Tibial artery (tissue), 4 donors: Measurements from ENCODE around the gene NACC1.

Experiments
- DNase-seq, 2 donors: peaks; one replicate each; pipeline ENCODE4 v3.0.0-alpha.2; 2019
- H3K27ac ChIP-seq, 2 donors: fragments of 200-600 bp; sonication (generic) in 1 of 2; 1 replicate in 1 of 2; 2 replicates in 1 of 2; pipeline ENCODE4 v1.5.1; 2018 to 2019; ENCODE audit warnings: mild to moderate bottlenecking in 1 of 2
- H3K27me3 ChIP-seq, 2 donors: fragments of 200-600 bp; sonication (generic) in 1 of 2; one replicate each; pipeline versions ENCODE4 v1.5.1 to v1.6.0; 2016 to 2019
- H3K36me3 ChIP-seq, 3 donors: fragments of 200-600 bp; sonication (generic) in 2 of 3; one replicate each; pipeline ENCODE4 v1.5.1; 2016 to 2019; ENCODE audit warnings: mild to moderate bottlenecking in 2 of 3
- H3K4me1 ChIP-seq, 4 donors: fragments of 200-600 bp; sonication (generic) in 2 of 4; 1 replicate in 3 of 4; 2 replicates in 1 of 4; pipeline ENCODE4 v1.5.1; 2016 to 2019
- H3K4me3 ChIP-seq, 2 donors: fragments of 200-600 bp; sonication (generic) in 1 of 2; 1 replicate in 1 of 2; 2 replicates in 1 of 2; pipeline ENCODE4 v1.5.1; 2018 to 2019; ENCODE audit warnings: mild to moderate bottlenecking in 2 of 2
- H3K9me3 ChIP-seq, 3 donors: fragments of 200-600 bp; sonication (generic) in 1 of 3; one replicate each; pipeline ENCODE4 v1.5.1; 2016 to 2019
- intact Hi-C: fragments of 100-400 bp; cut with DNase I; formaldehyde crosslinking; loops from one replicate; pipeline ENCODE4 v1.15.0; 2023; ENCODE audit warnings: low total_unique reads
- TF ChIP-seq, protein P1 (sequence below), 2 experiments: fragments of 200-600 bp in 1 of 2; fragments of 450-650 bp in 1 of 2; IDR thresholded peaks; one replicate each; pipeline ENCODE4 v1.5.1; 2017 to 2019; ENCODE audit warnings: antibody characterized with exemption in 2 of 2, mild to moderate bottlenecking in 1 of 2, moderate library complexity in 1 of 2

The NACC1 gene

DNA sequence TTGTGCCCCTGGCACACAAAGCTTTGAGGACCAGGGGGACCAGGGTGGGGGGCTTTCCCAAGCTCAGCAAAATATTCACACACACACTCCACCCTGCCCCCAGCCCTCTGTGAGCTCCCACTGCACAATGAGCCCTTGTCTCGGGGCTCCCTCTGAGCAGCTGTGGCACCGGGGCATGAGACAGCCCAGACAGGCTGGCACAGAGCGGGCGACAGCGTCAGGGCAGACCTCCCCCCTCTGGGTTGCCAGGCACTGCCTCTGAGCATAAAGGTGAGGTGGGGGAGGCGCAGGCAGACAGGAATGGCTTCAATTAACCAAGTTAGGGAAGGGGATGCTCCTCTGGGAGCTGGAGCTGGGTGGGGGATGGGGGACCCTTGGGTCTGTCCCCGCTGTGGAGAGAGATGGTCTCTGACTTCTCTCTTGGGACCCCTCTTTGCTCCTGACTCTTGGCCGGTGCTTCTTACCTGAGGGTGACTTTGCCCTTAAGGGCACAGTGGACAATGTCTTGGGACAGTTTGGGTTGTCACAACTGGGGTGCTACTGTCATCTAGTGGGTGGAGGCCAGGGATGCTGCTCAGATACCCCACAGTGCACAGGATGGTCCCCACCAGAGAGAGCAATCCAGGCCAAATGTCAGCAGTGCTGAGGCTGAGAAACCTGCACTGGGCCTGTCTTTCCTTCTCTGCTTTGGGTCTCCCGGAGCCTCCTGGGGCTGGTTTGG, 45.7 kb upstream of the NACC1 start:
- Histone ChIP-seq H3K27me3 (no peaks in the 10 kb centered on the region), H3K4me1 (peaks cover 0 to 87% (median 65%) of the 10 kb centered on the region in 4 donors), H3K36me3 (peaks cover 14 to 41% (median 21%) of the 10 kb centered on the region in 3 donors), H3K4me3 (no peak overlapping the region), H3K9me3 (no peaks in the 10 kb centered on the region), H3K27ac (peak overlapping the region; percentile 10 to 99)
- TF ChIP-seq, protein P1, sequence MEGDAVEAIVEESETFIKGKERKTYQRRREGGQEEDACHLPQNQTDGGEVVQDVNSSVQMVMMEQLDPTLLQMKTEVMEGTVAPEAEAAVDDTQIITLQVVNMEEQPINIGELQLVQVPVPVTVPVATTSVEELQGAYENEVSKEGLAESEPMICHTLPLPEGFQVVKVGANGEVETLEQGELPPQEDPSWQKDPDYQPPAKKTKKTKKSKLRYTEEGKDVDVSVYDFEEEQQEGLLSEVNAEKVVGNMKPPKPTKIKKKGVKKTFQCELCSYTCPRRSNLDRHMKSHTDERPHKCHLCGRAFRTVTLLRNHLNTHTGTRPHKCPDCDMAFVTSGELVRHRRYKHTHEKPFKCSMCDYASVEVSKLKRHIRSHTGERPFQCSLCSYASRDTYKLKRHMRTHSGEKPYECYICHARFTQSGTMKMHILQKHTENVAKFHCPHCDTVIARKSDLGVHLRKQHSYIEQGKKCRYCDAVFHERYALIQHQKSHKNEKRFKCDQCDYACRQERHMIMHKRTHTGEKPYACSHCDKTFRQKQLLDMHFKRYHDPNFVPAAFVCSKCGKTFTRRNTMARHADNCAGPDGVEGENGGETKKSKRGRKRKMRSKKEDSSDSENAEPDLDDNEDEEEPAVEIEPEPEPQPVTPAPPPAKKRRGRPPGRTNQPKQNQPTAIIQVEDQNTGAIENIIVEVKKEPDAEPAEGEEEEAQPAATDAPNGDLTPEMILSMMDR (IDR thresholded peaks at IDR 0.05) = no peak
- intact Hi-C loops = no loop called here
- no peak for DNase-seq

DNA sequence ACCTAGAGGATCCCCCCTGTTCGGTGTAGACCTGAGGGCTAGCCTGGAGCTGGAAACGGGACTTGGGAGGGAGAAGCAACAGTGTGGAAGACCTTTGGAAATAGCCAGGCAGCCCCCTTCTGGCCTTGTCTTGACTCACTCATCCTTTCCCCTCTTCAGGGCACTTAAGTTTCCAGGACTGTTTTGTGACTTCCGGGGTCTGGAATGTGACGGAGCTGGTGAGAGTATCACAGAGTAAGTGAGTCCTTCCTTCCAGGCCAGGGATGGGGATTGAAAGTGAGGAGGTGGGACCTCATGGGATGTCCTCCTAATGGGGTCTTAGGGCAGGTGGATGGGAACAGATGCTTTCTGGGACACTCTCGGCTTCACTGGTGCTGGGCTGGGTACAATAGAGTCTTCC, 44.8 kb upstream of the NACC1 start:
- Histone ChIP-seq H3K4me1 (peaks cover 0 to 87% (median 65%) of the 10 kb centered on the region in 4 donors), H3K36me3 (peaks cover 14 to 50% (median 21%) of the 10 kb centered on the region in 3 donors), H3K27me3 (no peaks in the 10 kb centered on the region), H3K9me3 (no peaks in the 10 kb centered on the region), H3K27ac (peak overlapping the region; percentile 10 to 99), H3K4me3 (no peak overlapping the region)
- intact Hi-C loops = no loop called here
- TF ChIP-seq, protein P1 (IDR thresholded peaks at IDR 0.05) = no peak
- DNase-seq = no peak

DNA sequence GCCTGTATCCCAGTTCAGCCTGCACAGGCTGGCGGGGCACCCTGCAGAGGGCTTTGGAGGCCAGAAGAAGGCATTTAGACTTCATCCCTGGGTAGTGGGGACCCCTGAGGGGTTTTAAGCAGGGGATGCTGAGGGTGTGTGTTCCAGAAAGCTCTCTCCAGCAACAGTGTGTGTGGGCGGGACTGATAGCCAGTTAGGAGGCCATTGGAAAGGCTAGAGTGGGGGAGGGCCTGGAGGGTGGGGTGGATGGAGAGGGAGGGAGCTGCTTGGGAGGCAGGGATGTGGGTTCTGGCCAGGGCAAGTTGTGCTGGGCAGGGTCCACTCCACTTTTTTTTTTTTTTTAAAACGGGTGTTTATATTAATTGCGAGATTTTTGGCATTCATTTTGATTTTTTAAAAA, 43.7 kb upstream of the NACC1 start:
- intact Hi-C loops = no loop called here
- peak overlapping the region; percentile 38 to 99 for H3K27ac ChIP-seq
- no peaks in the 10 kb centered on the region for H3K9me3 ChIP-seq
- peaks cover 14 to 58% (median 21%) of the 10 kb centered on the region in 3 donors for H3K36me3 ChIP-seq
- H3K4me3 ChIP-seq = no peak overlapping the region
- TF ChIP-seq, protein P1 (IDR thresholded peaks at IDR 0.05) = no peak
- H3K27me3 ChIP-seq = no peaks in the 10 kb centered on the region
- DNase-seq = no peak
- H3K4me1 ChIP-seq = peaks cover 7 to 87% (median 65%) of the 10 kb centered on the region in 4 donors

DNA sequence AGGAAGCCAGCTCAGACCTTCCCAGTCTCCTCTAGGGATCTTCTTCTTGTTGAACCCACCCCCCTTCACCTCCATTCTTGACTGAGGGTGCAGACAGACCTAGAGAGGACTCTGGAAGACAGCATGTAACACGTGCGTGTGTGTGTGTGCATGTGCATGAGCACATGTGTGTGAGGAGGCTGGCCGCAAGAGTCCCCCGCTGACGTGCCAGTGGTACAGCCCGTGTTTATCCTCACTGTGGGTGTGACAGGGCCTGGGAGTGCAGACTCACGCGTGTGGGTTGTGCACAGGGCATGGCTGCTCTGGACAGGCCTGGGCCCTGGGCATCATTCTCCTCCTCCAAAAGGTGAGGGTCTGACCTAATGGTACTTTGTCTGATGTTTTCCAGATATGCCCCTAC, 41.7 kb upstream of the NACC1 start:
- peaks cover 14 to 74% (median 21%) of the 10 kb centered on the region in 3 donors for H3K36me3 ChIP-seq
- H3K4me3 ChIP-seq = no peak overlapping the region
- peak overlapping the region; percentile 79 to 83 for H3K27ac ChIP-seq
- TF ChIP-seq, protein P1 (IDR thresholded peaks at IDR 0.05) = no peak
- DNase-seq = no peak
- intact Hi-C loops = no loop called here
- H3K4me1 ChIP-seq = peaks cover 7 to 83% (median 52%) of the 10 kb centered on the region in 4 donors
- H3K27me3 ChIP-seq = no peaks in the 10 kb centered on the region
- no peaks in the 10 kb centered on the region for H3K9me3 ChIP-seq

DNA sequence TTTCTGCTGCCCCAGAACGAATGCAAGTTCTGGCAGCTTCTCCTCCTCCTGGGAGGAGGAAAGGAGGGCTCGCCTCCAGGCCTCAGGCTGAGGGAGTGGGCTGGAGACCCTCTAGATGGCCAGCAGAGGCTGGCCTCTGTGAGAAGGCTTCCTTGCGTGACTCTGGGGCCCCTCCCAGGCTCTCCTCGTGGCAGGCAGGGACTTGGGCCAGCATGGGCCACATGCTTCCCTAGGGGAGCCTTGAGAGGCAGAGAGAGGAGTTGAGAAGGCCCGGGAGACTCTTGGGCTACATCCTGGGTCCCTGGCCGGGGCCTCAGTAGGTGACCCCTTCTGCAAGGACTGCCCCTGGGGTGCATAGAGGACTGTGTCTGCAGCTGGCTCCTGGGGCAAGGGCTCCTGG, 41.3 kb upstream of the NACC1 start:
- no peak for DNase-seq
- H3K36me3 ChIP-seq = peaks cover 14 to 78% (median 21%) of the 10 kb centered on the region in 3 donors
- TF ChIP-seq, protein P1 (IDR thresholded peaks at IDR 0.05) = no peak
- no peak overlapping the region for H3K4me3 ChIP-seq
- peaks cover 7 to 83% (median 55%) of the 10 kb centered on the region in 4 donors for H3K4me1 ChIP-seq
- intact Hi-C loops = no loop called here
- peak overlapping the region; percentile 79 to 83 for H3K27ac ChIP-seq
- H3K9me3 ChIP-seq = no peaks in the 10 kb centered on the region
- no peaks in the 10 kb centered on the region for H3K27me3 ChIP-seq
